IgD-negative memory B cell (primary cell): ENCODE measurements around the gene C14orf93. TPM values are rescaled to one million over a fixed set of nuclear protein-coding genes. Genes with fewer than 3 reads are reported as not detected.
A peak's percentile ranks its signal among the peaks of the same experiment; 100 is the strongest.

Experiments
- H3K27ac Mint-ChIP-seq, 3 donors: one replicate each; pipeline ENCODE4 v1.8.0; 2020 to 2022; ENCODE audit warnings: mild to moderate bottlenecking in 3 of 3, mixed read lengths in 3 of 3, moderate library complexity in 1 of 3
- H3K27me3 Mint-ChIP-seq: one replicate; pipeline ENCODE4 v1.8.0; 2021; ENCODE audit warnings: mixed read lengths
- H3K36me3 Mint-ChIP-seq: one replicate; pipeline ENCODE4 v1.8.0; 2020; ENCODE audit warnings: mild to moderate bottlenecking, mixed read lengths
- H3K4me1 Mint-ChIP-seq, 3 donors: one replicate each; pipeline ENCODE4 v1.8.0; 2020 to 2022; ENCODE audit warnings: mixed read lengths in 3 of 3, mild to moderate bottlenecking in 1 of 3
- H3K4me3 Mint-ChIP-seq, 4 donors: one replicate each; pipeline ENCODE4 v1.8.0; 2020 to 2022; ENCODE audit warnings: mild to moderate bottlenecking in 4 of 4, mixed read lengths in 4 of 4, moderate library complexity in 3 of 4
- H3K9me3 Mint-ChIP-seq, 3 donors: one replicate each; pipeline ENCODE4 v1.8.0; 2020 to 2021; ENCODE audit warnings: mixed read lengths in 3 of 3, mild to moderate bottlenecking in 1 of 3
- polyA plus RNA-seq: library from polyadenylated mRNA; unstranded; fragments of 300-500 nt; fragmentation: Illumina TruSeq; gene quantifications from one replicate; pipeline ENCODE4 v1.2.3, GENCODE V29; 2021

The C14orf93 gene
- polyA plus RNA-seq, 1 donor from 2014 or later, result 8.0 TPM

GRCh38 chr14:23051141-23052057, 41.5 kb upstream of the C14orf93 start:
- peaks cover 1% of the 10 kb centered on the region for H3K36me3 Mint-ChIP-seq
- no peaks in the 10 kb centered on the region for H3K9me3 Mint-ChIP-seq
- no peak overlapping the region for H3K4me3 Mint-ChIP-seq
- no peak overlapping the region for H3K27ac Mint-ChIP-seq
- H3K4me1 Mint-ChIP-seq, result peaks cover 0 to 4% (median 4%) of the 10 kb centered on the region in 3 donors
- H3K27me3 Mint-ChIP-seq, result peaks cover 6% of the 10 kb centered on the region

- Mint-ChIP-seq H3K4me1 (no peaks in the 10 kb centered on the region), H3K4me3 (no peak overlapping the region), H3K9me3 (no peaks in the 10 kb centered on the region), H3K36me3 (peaks cover 1% of the 10 kb centered on the region), H3K27ac (no peak overlapping the region), H3K27me3 (peaks cover 2% of the 10 kb centered on the region)
These were observed 39.1 kb upstream of the C14orf93 start for GRCh38 chr14:23049011-23049410.

- Mint-ChIP-seq H3K27ac (no peak overlapping the region), H3K4me3 (no peak overlapping the region), H3K27me3 (peaks cover 2% of the 10 kb centered on the region), H3K4me1 (no peaks in the 10 kb centered on the region), H3K9me3 (no peaks in the 10 kb centered on the region), H3K36me3 (peaks cover 1% of the 10 kb centered on the region)
These were observed 38.1 kb upstream of the C14orf93 start for GRCh38 chr14:23047751-23048693.

GRCh38 chr14:23047034-23047634, 37.2 kb upstream of the C14orf93 start:
- H3K4me3 Mint-ChIP-seq, result no peak overlapping the region
- H3K27ac Mint-ChIP-seq, result no peak overlapping the region
- H3K36me3 Mint-ChIP-seq, result peaks cover 1% of the 10 kb centered on the region
- peaks cover 2% of the 10 kb centered on the region for H3K27me3 Mint-ChIP-seq
- H3K4me1 Mint-ChIP-seq, result no peaks in the 10 kb centered on the region
- no peaks in the 10 kb centered on the region for H3K9me3 Mint-ChIP-seq

GRCh38 chr14:23045419-23046357, 35.7 kb upstream of the C14orf93 start:
- peaks cover 2% of the 10 kb centered on the region for H3K27me3 Mint-ChIP-seq
- H3K36me3 Mint-ChIP-seq, result peaks cover 1% of the 10 kb centered on the region
- no peak overlapping the region for H3K4me3 Mint-ChIP-seq

GRCh38 chr14:23044840-23045239, 34.9 kb upstream of the C14orf93 start:
- Mint-ChIP-seq H3K36me3 (peaks cover 1% of the 10 kb centered on the region), H3K4me3 (no peak overlapping the region), H3K4me1 (no peaks in the 10 kb centered on the region), H3K27ac (no peak overlapping the region), H3K27me3 (peaks cover 2% of the 10 kb centered on the region), H3K9me3 (no peaks in the 10 kb centered on the region)

More at GRCh38 chr14:23045419-23046357, 35.7 kb upstream of the C14orf93 start:
- Mint-ChIP-seq H3K9me3 (no peaks in the 10 kb centered on the region), H3K27ac (no peak overlapping the region), H3K4me1 (no peaks in the 10 kb centered on the region)

GRCh38 chr14:23043754-23044153, 33.8 kb upstream of the C14orf93 start:
- Mint-ChIP-seq H3K9me3 (no peaks in the 10 kb centered on the region), H3K4me1 (no peaks in the 10 kb centered on the region), H3K4me3 (peak overlapping the region in 1 of 4 donors; percentile 17), H3K27me3 (peaks cover 2% of the 10 kb centered on the region), H3K27ac (no peak overlapping the region), H3K36me3 (peaks cover 1% of the 10 kb centered on the region)

GRCh38 chr14:23043145-23043544, 33.2 kb upstream of the C14orf93 start:
- H3K27me3 Mint-ChIP-seq, result peaks cover 2% of the 10 kb centered on the region
- no peak overlapping the region for H3K27ac Mint-ChIP-seq
- no peaks in the 10 kb centered on the region for H3K9me3 Mint-ChIP-seq
- H3K36me3 Mint-ChIP-seq, result peaks cover 1% of the 10 kb centered on the region
- no peak overlapping the region for H3K4me3 Mint-ChIP-seq
- H3K4me1 Mint-ChIP-seq, result no peaks in the 10 kb centered on the region

- Mint-ChIP-seq H3K27me3 (no peaks in the 10 kb centered on the region), H3K36me3 (peaks cover under 1% of the 10 kb centered on the region), H3K9me3 (no peaks in the 10 kb centered on the region), H3K27ac (no peak within 1 kb of the TSS), H3K4me1 (no peaks in the 10 kb centered on the region), H3K4me3 (no peak within 1 kb of the TSS)
These were observed 32.4 kb upstream of the C14orf93 start, which contains the start of gene PSMB11 for GRCh38 chr14:23042162-23042965. Gene PSMB11 (plus strand): TSS chr14:23042212. CDS start chr14:23042226, 14 bp downstream.

GRCh38 chr14:23041729-23042128, 31.8 kb upstream of the C14orf93 start:
- no peaks in the 10 kb centered on the region for H3K4me1 Mint-ChIP-seq
- H3K36me3 Mint-ChIP-seq, result no peaks in the 10 kb centered on the region
- no peak overlapping the region for H3K27ac Mint-ChIP-seq
- H3K27me3 Mint-ChIP-seq, result no peaks in the 10 kb centered on the region
- no peak overlapping the region for H3K4me3 Mint-ChIP-seq
- H3K9me3 Mint-ChIP-seq, result no peaks in the 10 kb centered on the region

- H3K27ac Mint-ChIP-seq, result no peak overlapping the region
- no peaks in the 10 kb centered on the region for H3K27me3 Mint-ChIP-seq
- H3K9me3 Mint-ChIP-seq, result no peaks in the 10 kb centered on the region
- H3K36me3 Mint-ChIP-seq, result no peaks in the 10 kb centered on the region
- H3K4me3 Mint-ChIP-seq, result no peak overlapping the region
- H3K4me1 Mint-ChIP-seq, result peaks cover 3 to 4% (median 4%) of the 10 kb centered on the region in 3 donors
These were observed 30.2 kb upstream of the C14orf93 start for GRCh38 chr14:23040100-23040499.

- peak overlapping the region; percentile 84 to 97 (median 92) for H3K4me3 Mint-ChIP-seq
- H3K27me3 Mint-ChIP-seq, result no peaks in the 10 kb centered on the region
- H3K4me1 Mint-ChIP-seq, result peaks cover 14 to 20% (median 20%) of the 10 kb centered on the region in 3 donors
- H3K27ac Mint-ChIP-seq, result peak overlapping the region; percentile 75 to 99 (median 98)
- peaks cover 11% of the 10 kb centered on the region for H3K36me3 Mint-ChIP-seq
- no peaks in the 10 kb centered on the region for H3K9me3 Mint-ChIP-seq
These were observed 25.6 kb upstream of the C14orf93 start for GRCh38 chr14:23035303-23036144.
